Measurements from ENCODE around the gene PMEPA1.

GRCh38 chr20:57693670-57694329, 16.0 kb downstream of the PMEPA1 start:
- TF ChIP-seq CTCF (IDR thresholded peaks at IDR 0.05; ENCODE audit: extremely low read depth in 1 of 2, insufficient read depth in 1 of 2, low read depth in 1 of 2, low read length in 2 of 2) (no peak), POLR2A (IDR thresholded peaks at IDR 0.05; ENCODE audit: low read depth, low read length) (no peak), EZH2 (IDR thresholded peaks at IDR 0.05; ENCODE audit: borderline replicate concordance, low read depth, low read length, severe bottlenecking) (no peak), JUN (IDR thresholded peaks at IDR 0.05; ENCODE audit: borderline replicate concordance, insufficient read depth, insufficient read length, low read depth) (no peak), POLR2AphosphoS5 (IDR thresholded peaks at IDR 0.05; ENCODE audit: insufficient read depth, low read depth, low read length) (no peak)

Data from endothelial cell of umbilical vein (primary cell).